HG03175 (cell line): ENCODE data around the gene RNASEH2B.

Experiments
- ATAC-seq: cut with Tn5 transposase; IDR thresholded peaks from one replicate; pipeline ENCODE4 v1.9.1; 2021; ENCODE audit warnings: mild to moderate bottlenecking, moderate library complexity; ENCODE audit not compliant: unreplicated experiment

The RNASEH2B gene

DNA sequence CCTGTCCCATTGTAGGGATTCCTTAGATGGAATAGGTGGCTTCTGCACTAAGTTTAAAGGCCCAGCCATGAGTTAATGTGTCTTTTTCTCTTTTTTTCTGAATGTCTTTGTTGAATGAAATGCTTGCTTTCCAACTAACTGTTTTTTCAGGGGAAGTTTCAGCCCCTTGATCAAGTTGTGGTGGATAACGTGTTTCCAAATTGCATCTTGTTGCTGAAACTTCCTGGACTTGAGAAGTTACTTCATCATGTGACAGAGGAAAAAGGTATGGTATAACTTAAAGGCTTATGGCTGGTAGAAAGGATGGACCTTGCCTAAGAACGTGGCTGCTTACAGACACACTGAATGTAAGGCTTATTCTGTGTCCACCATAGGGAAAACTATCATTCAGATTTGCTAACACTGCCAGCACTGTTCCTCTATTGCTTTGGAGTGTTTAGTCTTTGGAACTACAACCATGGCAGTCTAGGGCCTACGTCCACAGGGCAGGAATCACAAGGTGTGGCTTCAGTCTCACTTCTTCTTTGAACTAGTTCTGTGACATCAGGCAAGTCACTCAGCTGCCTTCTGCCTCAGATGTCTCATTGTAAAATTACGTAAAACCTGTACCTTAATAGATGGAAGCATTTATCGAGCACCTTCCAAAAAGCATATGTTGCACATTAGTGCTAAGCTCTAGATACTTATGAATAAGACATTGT, 25.3 kb downstream of the RNASEH2B start:
- no peak for ATAC-seq

DNA sequence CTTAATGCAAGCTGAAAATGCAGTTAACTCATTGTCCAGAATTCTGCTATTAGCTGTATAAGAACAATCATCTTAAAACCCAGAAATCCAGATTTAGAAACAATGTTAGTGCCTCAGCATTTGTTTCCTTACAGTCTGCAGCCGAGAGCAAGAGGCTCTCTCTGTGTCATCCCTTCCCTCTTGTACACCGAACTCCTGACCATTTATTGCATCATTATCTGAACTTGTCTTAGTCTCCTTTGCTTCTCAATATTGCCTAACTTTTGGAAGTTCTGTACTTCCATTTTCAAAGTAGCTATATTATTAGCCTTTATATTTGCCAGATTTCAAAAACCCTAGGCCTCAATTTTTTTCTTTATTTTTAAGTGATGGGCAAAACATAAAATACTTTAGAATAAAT, 27.1 kb downstream of the RNASEH2B start:
- no peak for ATAC-seq

DNA sequence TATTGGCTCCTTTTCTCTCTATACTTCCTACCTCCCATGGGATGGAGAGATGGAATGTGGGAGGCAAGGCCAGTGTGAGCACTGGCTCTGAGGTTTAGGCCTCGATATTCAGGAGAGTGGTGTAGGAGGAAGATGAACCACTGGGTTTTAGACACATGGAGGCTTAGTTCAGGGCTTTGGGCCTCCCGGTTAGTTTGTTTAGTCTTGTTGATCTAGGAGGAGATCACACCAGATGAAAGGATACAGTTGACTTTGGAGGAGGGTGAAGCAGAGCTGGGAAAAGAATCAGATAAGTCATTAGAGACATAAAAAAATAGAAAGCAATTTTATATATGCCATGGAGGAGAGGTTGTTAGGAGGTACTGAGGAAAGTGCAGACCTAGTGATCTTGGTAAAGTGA, 30.9 kb downstream of the RNASEH2B start:
- ATAC-seq = no peak

DNA sequence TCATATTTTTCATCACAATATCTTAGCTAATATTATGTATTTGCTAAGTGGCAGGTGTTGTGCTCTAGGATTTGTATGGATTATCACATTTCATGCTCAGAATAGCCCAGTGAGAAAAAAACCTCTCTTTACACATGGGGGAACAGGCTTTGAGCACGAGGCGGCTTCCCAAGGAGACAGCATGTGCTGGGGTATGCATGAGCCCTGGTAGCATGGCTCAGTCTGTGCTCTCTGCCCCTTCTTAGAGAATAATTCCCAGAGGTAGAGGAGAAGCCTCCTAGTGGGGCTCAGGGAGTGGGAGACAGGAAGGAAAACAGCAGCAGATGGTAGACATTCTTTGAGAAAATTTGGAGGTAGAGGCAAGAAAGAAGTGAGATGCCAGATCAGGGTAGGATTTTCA, 31.6 kb downstream of the RNASEH2B start:
- no peak for ATAC-seq

DNA sequence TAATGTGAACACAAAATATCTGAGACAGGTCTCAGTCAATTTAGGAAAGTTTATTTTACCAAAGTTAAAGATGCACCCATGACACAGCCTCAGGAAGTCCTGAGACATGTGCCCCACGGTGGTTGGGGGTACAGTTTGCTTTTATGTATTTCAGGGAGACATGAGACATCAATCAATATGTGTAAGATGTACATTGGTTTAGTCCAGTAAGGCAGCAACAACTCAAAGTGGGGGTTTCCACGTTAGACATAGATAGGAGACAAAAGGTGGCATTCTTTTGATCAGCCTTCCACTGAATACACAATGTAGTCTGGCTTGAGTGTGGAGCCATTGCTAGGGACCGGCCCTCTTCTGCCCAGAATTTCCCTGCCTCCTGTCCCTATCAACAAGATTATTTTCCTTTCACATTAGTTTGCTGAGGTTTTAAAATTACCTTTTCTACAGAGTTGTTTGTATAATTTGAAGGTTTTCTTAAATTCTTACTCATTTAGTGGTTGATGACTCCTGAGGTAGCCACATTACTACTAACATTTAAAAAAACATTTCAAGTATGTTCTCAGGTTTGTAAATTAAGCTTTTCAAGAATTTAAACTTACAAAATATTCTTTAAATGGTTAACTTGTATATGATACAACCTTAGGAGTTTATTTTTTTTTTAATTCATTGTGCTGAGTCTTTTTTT, 33.2 kb downstream of the RNASEH2B start:
- no peak for ATAC-seq

DNA sequence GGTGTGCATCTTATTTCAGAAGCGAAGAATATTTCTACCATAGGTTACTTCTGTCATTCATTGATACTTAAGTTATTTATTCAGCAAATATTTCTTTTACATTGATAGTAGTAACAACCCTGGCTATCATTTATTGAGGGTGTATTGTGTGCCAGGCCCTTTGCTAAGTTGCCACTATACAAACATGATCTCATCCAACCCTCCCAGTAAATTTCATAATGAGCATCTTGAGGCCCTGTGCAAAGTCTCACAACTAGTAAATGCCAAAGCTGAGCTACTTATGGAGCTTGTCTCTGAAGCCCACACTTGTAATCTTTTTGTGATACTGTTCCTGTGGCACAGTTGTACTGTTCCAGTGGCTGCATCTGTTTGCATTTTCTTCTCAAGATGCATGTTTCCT, 36.1 kb downstream of the RNASEH2B start:
- no peak for ATAC-seq

DNA sequence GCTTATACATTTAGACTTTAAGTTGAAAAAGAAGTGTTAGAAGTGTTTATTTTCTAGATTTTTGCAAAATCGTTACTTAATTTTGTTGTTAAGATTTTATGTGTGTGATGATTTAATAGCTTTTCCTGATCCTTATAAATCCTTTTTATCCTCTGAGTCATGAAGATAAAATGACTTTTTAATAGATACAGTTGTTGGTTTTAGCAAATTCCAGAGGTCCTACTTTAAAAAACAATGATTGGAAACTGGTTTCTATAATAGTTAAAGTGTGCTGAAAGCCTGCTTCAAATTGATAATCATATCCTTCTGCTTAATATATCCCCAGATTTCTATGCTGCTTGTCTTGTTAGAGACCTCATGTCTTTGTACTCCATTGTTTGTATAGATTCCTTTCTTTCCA, 39.0 kb downstream of the RNASEH2B start:
- no peak for ATAC-seq

DNA sequence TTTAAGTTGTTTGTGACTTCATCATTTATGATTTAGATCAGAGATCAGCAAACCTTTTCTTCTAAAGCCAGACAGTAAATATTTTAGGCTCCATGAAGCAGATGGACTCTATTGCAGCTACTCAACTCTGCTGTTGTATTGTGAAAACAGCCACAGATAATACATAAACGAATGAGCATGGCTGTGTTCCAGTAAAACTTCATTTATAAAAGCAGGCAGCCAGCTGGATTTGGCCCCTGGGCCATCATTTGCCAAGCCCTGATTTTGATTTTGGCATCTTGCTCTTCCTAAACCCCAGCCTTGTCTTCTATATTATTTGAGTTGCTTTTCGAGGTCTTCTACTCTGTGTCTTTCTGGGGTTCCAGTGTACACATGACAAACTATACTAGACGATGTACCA, 41.3 kb downstream of the RNASEH2B start:
- no peak for ATAC-seq

DNA sequence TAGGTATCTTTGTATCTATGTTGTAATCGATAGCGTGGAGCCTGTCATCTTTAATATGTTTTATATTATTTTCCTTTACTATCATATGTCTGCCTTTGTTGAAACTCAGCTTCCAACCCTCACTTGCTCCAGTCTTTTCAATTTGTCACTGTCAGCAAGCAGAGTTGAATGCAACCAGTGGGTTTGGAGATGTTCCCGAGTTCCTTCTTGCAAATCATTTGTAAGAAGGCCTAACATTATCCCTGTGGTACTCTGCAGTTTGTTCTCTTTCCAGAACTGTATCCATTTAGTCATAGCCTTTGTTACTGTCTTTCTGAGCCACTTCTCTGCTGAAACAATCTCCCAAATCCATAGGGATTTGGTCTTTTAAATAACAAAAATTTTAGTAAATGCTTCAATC, 41.8 kb downstream of the RNASEH2B start:
- ATAC-seq = no peak

DNA sequence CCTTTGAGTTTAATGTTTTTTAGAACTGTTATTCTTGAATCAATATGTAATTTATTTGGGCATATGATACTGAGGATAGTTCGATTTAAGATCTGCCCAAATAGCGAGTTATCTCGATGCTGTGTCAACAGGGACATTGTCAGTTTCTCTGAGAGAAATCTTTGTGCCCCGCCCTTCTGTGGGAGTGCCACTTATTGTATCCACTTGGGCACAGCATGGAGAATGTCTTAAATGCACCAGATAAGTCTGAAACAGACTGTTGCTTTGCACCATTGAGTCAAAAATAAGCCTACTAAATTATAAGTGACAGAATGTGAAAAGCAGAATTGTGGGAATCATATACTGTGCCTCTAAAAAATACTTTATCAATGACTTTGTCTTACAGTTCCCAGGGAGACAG, 45.6 kb downstream of the RNASEH2B start:
- ATAC-seq = no peak

DNA sequence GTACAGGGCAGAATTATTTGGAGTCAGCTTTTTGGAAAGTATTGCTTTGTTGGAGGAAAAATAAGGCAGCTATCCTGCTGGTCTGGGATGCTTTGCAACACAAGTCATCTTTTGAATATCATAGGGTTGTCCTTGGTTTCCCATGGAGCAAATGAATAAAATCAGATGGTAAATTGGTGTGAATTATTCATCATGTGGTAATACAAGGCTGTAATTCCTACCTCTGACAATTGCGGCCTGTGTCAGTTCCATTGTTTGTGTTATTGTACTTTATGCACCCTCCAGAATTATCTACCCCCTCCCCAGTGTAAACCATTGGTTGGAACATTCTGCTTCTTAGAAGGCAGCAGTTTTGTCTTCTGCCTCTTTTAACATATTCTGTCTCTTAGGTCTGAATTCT, 46.2 kb downstream of the RNASEH2B start:
- ATAC-seq = no peak

DNA sequence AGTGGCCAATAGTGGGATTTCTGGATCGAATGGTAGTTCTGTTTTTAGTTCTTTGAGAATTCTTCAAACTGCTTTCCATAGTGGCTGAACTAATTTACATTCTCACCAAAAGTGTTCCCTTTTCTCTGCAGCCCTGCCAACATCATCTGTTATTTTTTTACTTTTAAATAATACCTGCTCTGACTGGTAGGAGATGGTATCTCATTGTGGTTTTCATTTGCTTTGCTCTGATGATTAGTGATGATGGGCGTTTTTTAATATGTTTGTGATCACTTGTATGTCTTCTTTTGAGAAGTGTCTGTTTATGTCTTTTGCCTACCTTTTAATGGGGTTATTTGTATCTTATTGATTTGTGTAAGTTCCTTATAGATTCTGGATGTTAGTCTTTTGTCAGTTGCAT, 48.0 kb downstream of the RNASEH2B start:
- ATAC-seq = no peak

DNA sequence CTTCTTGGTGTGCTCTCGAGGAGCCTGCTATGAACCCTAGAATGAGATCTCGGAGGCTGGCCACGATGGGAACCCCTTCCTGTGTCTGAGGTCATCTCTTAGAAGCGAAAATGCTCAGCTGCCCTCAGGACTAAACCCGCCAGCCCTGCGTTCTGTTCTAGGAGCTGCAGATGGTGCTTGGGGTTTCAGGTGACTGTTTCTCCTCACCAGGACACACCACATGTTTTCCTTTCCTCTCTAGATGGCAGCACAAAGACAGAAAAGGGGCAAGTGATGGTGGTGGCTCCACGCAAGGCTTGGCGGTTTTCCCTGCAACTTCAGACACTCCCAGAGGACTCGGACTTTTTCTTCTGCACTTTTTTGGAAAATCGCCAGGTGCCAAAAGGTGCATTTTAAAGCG, 60.1 kb downstream of the RNASEH2B start:
- ATAC-seq = no peak

DNA sequence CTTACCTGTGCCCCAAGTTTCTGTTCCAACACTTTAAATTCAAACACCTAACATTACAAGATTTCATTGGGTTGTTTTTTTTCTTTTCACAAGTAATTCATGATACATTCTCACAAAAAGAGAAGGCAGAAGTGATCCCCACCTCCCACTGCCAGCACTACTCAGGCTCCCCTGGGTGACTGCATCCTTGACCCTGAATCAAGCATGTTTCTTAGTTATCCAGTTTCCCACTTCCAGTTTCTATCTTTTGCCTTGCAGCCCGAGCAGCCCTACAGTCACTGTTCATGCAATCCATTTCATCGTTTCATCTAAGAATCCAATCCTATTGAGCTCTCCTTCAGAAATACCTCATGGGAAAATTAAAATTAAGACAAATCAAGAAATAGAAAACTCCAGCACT, 61.4 kb downstream of the RNASEH2B start:
- ATAC-seq = no peak

DNA sequence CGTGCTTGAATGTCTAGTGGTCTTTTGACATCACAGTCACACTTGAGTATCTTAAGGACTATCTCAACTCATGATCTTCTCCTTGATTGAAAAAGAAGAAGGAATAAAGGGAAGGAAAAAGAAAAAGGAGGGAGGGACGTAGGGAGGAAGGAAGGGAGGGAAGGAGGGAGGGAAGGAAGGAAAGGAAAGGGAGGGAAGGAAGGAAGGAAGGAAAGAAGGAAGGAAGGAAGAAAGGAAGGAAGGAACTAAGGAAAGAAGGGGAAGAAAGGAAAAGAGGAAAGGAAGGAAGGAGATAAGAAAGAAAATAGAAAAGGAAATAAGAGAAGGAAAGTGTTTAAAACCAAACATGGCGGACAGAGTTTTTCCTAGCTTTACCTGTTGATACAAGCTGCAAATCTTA, 64.7 kb downstream of the RNASEH2B start:
- no peak for ATAC-seq

DNA sequence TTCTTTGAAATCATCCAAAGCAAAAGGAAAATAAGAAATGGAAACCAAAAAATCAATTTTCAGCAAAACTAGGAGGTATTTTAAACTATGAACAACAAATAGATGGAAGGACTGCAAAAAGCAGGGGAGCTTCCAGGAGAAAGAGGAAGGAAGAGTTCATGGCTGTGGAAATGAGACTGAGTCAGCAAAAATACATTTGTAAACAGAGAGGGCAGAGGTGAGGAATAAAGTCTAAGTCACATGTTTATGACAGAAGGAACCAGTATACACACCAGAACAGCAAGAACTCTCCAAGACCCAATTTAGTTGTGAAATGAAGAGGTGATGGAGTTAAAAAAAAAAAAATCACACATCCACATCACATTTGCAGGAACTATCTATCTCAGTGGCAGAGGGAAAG, 69.6 kb downstream of the RNASEH2B start:
- ATAC-seq = no peak

DNA sequence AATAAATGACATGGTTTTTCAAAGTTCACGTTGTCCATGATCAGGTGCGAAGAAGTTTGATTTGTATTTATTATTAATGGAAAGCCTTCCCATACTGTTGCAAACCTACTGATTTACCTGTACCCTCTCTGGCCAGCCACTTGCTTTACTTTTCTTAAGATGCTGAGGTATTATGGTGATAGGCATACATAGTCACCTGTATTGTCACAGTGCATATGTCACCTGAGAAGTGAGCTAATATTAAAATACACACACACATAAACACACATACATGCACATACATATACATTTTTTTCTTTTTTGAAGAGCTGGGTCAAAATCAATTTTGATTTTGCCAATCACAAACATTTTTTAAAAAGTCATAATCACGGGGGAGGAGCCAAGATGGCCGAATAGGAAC, 72.1 kb downstream of the RNASEH2B start:
- ATAC-seq = no peak

DNA sequence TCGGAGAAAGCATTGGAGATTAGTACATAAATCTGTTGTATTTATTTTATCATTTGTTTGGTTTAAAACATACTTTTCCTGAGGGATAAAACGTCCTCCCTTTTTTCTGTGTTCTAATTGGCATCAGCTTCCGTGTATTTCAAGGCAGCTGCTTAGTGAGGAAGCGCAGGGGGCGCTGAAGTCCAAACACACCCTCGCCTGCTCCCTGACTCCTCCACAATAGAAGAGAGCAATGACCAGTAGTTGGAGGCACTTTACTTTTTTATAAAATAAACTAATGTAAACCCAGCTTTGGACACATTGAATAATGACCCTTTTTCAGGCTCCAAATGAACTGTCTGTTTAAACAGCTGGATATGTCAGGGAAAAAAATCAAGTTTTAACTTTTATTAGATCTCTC, 79.9 kb downstream of the RNASEH2B start:
- ATAC-seq = no peak

DNA sequence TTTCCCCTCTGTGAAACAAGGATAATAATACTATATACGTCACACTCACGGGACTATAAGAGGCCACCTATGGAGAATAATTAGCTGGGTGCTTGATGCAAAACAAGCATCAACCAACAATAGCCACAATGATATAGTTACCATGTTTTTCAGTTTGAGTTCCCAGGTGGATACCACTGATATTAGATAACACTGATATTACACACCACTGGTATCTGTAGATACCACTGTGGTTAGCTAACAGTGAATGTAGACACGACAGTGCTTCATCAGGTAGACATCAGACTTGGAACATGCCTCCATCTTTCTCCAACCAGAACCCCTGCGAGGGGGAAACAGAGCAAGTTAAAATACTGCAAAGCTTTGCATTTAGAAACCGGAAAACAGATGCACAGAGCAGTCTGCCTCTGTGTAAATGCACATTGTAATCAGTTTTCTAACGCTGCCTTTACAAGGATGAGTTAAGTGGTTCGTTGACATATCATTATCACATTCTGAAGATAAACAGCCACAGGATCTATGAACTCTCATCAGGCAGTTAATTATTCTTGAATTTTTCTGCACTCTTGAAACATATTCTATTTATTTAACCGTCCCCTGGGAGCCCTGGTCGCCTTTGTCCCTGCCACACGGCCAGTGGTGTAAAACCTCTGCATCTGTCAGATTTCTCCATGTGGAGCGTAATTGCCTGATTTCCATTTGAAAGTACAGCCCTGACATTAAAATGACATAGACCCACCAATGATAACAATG, 80.7 kb downstream of the RNASEH2B start:
- ATAC-seq = no peak

DNA sequence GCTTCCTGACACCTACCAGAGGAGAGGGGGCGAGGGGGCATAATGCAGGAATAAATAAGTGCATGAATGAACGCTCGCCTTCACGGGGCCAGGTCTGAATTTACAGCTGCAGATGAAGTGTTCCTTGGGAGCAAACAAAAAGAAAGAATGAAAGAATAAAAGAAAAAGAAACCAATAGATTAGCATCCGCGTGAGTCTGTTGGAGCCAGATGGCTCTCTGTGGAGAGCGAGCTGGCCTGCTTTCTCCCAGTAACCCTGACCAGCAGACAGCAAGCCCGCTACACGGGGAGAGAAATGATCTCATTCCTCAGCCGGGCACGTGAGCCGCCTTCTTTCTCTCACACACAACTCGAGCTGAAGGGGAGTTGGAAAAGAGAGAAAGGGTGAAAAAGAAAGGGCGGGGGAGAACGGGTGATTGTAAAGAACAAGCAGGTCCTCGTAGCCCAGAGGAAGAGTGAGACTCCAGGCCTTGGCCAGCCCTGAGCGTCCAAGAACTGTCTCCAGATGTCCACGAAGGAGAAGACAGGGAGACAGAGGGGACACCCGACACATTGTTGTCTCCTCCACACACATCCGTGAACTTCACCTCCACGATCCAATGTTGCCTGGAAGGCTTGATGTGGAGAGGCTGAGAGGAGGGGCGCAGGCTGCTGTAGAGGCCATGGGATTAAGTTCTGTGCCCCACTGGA, 81.4 kb downstream of the RNASEH2B start:
- ATAC-seq = no peak
